ENCODE results near the gene ST6GALNAC4. TPM values are rescaled to one million over a fixed set of nuclear protein-coding genes. Genes with fewer than 3 reads are reported as not detected.

Gene ST6GALNAC4
- total and polyA plus RNA-seq, 4 donors = 8.0 to 20.2 (median 19.5) TPM

- Histone ChIP-seq H3K27me3 (ENCODE audit: control insufficient read depth, insufficient read depth, low read length) (no peaks in the 10 kb centered on the region), H3K27ac (ENCODE audit: low read depth, low read length) (no peak overlapping the region), H3K9me3 (ENCODE audit: control insufficient read depth, insufficient read depth, low read length) (no peaks in the 10 kb centered on the region), H3K4me1 (ENCODE audit: control insufficient read depth, insufficient read depth, low read length) (peaks cover 38% of the 10 kb centered on the region), H3K36me3 (ENCODE audit: control insufficient read depth, insufficient read depth, low read length) (peaks cover 6% of the 10 kb centered on the region), H3K4me3 (ENCODE audit: low read depth, low read length) (no peak overlapping the region)
- no peak for DNase-seq (ENCODE audit: low read depth in 4 of 6, low spot score in 6 of 6)
- WGBS (ENCODE audit: insufficient coverage) = 94% methylated on average over 8 of the region's 11 CpGs
Measured at GRCh38 chr9:127860779-127861178, 56.1 kb downstream of the ST6GALNAC4 start.

- no peak overlapping the region for H3K27ac ChIP-seq (ENCODE audit: low read depth, low read length)
- 85% methylated on average over 8 of the region's 8 CpGs for WGBS (ENCODE audit: insufficient coverage)
Measured at GRCh38 chr9:127860260-127860659, 56.6 kb downstream of the ST6GALNAC4 start.

GRCh38 chr9:127858041-127858512 lies 58.8 kb downstream of the ST6GALNAC4 start:
- no peaks in the 10 kb centered on the region for H3K9me3 ChIP-seq (ENCODE audit: control insufficient read depth, insufficient read depth, low read length)
- H3K4me3 ChIP-seq (ENCODE audit: low read depth, low read length) = no peak overlapping the region
- DNase-seq (ENCODE audit: low read depth in 4 of 6, low spot score in 6 of 6) = no peak
- H3K27me3 ChIP-seq (ENCODE audit: control insufficient read depth, insufficient read depth, low read length) = no peaks in the 10 kb centered on the region
- H3K36me3 ChIP-seq (ENCODE audit: control insufficient read depth, insufficient read depth, low read length) = no peaks in the 10 kb centered on the region
- no peak overlapping the region for H3K27ac ChIP-seq (ENCODE audit: low read depth, low read length)
- peaks cover 54% of the 10 kb centered on the region for H3K4me1 ChIP-seq (ENCODE audit: control insufficient read depth, insufficient read depth, low read length)
- WGBS (ENCODE audit: insufficient coverage) = 49% methylated on average over 12 of the region's 12 CpGs

More at GRCh38 chr9:127860260-127860659, 56.6 kb downstream of the ST6GALNAC4 start:
- Histone ChIP-seq H3K36me3 (ENCODE audit: control insufficient read depth, insufficient read depth, low read length) (peaks cover 3% of the 10 kb centered on the region), H3K27me3 (ENCODE audit: control insufficient read depth, insufficient read depth, low read length) (no peaks in the 10 kb centered on the region), H3K4me3 (ENCODE audit: low read depth, low read length) (no peak overlapping the region), H3K9me3 (ENCODE audit: control insufficient read depth, insufficient read depth, low read length) (no peaks in the 10 kb centered on the region), H3K4me1 (ENCODE audit: control insufficient read depth, insufficient read depth, low read length) (peaks cover 38% of the 10 kb centered on the region)
- DNase-seq (ENCODE audit: low read depth in 4 of 6, low spot score in 6 of 6) = no peak

Small RNAs within 50 kb of the gene (small RNA-seq; reads per million reads assigned to genes)
- not detected for gene MIR4672 (ENCODE audit: low replicate concordance)

Other genes with a start within 250 kb of the ST6GALNAC4 start
- 10 to 100 TPM in 1 of 2 donors, 1 to 10 TPM in 1; 1.1 to 22.6 TPM for gene CFAP157, start 210.1 kb downstream of the ST6GALNAC4 start, total RNA-seq
- gene CFAP157, start 210.1 kb downstream of the ST6GALNAC4 start, polyA plus RNA-seq (ENCODE audit: insufficient read length in 2 of 2) = 10 to 100 TPM; 27.6 to 28.0 TPM
- 10 to 100 TPM; 11.7 to 19.0 TPM for gene PTRH1, start 201.4 kb downstream of the ST6GALNAC4 start, total RNA-seq
- 10 to 100 TPM; 14.8 to 17.1 TPM for gene PTRH1, start 201.4 kb downstream of the ST6GALNAC4 start, polyA plus RNA-seq (ENCODE audit: insufficient read length in 2 of 2)
- under 1 TPM in 1 of 2 donors, not detected in 1; 0.61 TPM for gene TTC16, start 201.0 kb downstream of the ST6GALNAC4 start, total RNA-seq
- gene TTC16, start 201.0 kb downstream of the ST6GALNAC4 start, polyA plus RNA-seq (ENCODE audit: insufficient read length in 2 of 2) = under 1 TPM; 0.38 to 0.63 TPM
- gene TOR2A, start 181.7 kb downstream of the ST6GALNAC4 start, total RNA-seq = 1 to 10 TPM; 6.2 to 7.7 TPM
- 10 to 100 TPM; 21.8 to 23.5 TPM for gene TOR2A, start 181.7 kb downstream of the ST6GALNAC4 start, polyA plus RNA-seq (ENCODE audit: insufficient read length in 2 of 2)
- gene SH2D3C, start 138.4 kb downstream of the ST6GALNAC4 start, total RNA-seq = 10 to 100 TPM in 1 of 2 donors, 1 to 10 TPM in 1; 9.4 to 11.6 TPM
- 10 to 100 TPM; 23.8 to 29.4 TPM for gene SH2D3C, start 138.4 kb downstream of the ST6GALNAC4 start, polyA plus RNA-seq (ENCODE audit: insufficient read length in 2 of 2)
- gene CDK9, start 131.0 kb downstream of the ST6GALNAC4 start, total RNA-seq = 10 to 100 TPM; 39.8 to 59.7 TPM
- 100 to 1,000 TPM; 119 to 148 TPM for gene CDK9, start 131.0 kb downstream of the ST6GALNAC4 start, polyA plus RNA-seq (ENCODE audit: insufficient read length in 2 of 2)
- gene FPGS, start 114.2 kb downstream of the ST6GALNAC4 start, total RNA-seq = 10 to 100 TPM; 17.8 to 33.7 TPM
- 10 to 100 TPM; 42.2 to 50.1 TPM for gene FPGS, start 114.2 kb downstream of the ST6GALNAC4 start, polyA plus RNA-seq (ENCODE audit: insufficient read length in 2 of 2)
- gene ENG, start 62.4 kb downstream of the ST6GALNAC4 start, total RNA-seq = 10 to 100 TPM in 1 of 2 donors, 1 to 10 TPM in 1; 6.3 to 14.5 TPM
- 10 to 100 TPM; 44.6 to 46.9 TPM for gene ENG, start 62.4 kb downstream of the ST6GALNAC4 start, polyA plus RNA-seq (ENCODE audit: insufficient read length in 2 of 2)
- gene AK1, start 39.4 kb downstream of the ST6GALNAC4 start, total RNA-seq = 100 to 1,000 TPM in 1 of 2 donors, 10 to 100 TPM in 1; 48.0 to 240 TPM
- 100 to 1,000 TPM; 270 to 297 TPM for gene AK1, start 39.4 kb downstream of the ST6GALNAC4 start, polyA plus RNA-seq (ENCODE audit: insufficient read length in 2 of 2)
- gene ST6GALNAC6, start 17.4 kb downstream of the ST6GALNAC4 start, total RNA-seq = 10 to 100 TPM; 24.6 to 58.8 TPM
- 10 to 100 TPM; 68.1 to 68.9 TPM for gene ST6GALNAC6, start 17.4 kb downstream of the ST6GALNAC4 start, polyA plus RNA-seq (ENCODE audit: insufficient read length in 2 of 2)
- gene PIP5KL1, start 13.7 kb upstream of the ST6GALNAC4 start, total RNA-seq = 1 to 10 TPM; 2.7 to 7.3 TPM
- 10 to 100 TPM; 16.4 to 19.1 TPM for gene PIP5KL1, start 13.7 kb upstream of the ST6GALNAC4 start, polyA plus RNA-seq (ENCODE audit: insufficient read length in 2 of 2)
- 10 to 100 TPM; 13.9 to 35.3 TPM for gene DPM2, start 20.8 kb upstream of the ST6GALNAC4 start, total RNA-seq
- gene DPM2, start 20.8 kb upstream of the ST6GALNAC4 start, polyA plus RNA-seq (ENCODE audit: insufficient read length in 2 of 2) = 10 to 100 TPM; 59.2 to 64.0 TPM
- gene EEIG1, start 63.9 kb upstream of the ST6GALNAC4 start, total RNA-seq = 10 to 100 TPM; 15.2 to 27.7 TPM
- 10 to 100 TPM; 71.2 to 96.3 TPM for gene EEIG1, start 63.9 kb upstream of the ST6GALNAC4 start, polyA plus RNA-seq (ENCODE audit: insufficient read length in 2 of 2)
- 10 to 100 TPM in 1 of 2 donors, 1 to 10 TPM in 1; 7.2 to 11.1 TPM for gene NAIF1, start 150.3 kb upstream of the ST6GALNAC4 start, total RNA-seq
- gene NAIF1, start 150.3 kb upstream of the ST6GALNAC4 start, polyA plus RNA-seq (ENCODE audit: insufficient read length in 2 of 2) = 10 to 100 TPM; 11.0 to 13.3 TPM
- gene SLC25A25, start 151.2 kb upstream of the ST6GALNAC4 start, total RNA-seq = 10 to 100 TPM; 28.2 to 34.5 TPM
- gene SLC25A25, start 151.2 kb upstream of the ST6GALNAC4 start, polyA plus RNA-seq (ENCODE audit: insufficient read length in 2 of 2) = 10 to 100 TPM; 39.0 to 47.7 TPM
- 10 to 100 TPM; 39.1 to 47.4 TPM for gene PTGES2, start 210.7 kb upstream of the ST6GALNAC4 start, total RNA-seq
- 10 to 100 TPM; 78.4 to 88.9 TPM for gene PTGES2, start 210.7 kb upstream of the ST6GALNAC4 start, polyA plus RNA-seq (ENCODE audit: insufficient read length in 2 of 2)
- 10 to 100 TPM in 1 of 2 donors, under 1 TPM in 1; 0.28 to 14.1 TPM for gene LCN2, start 232.4 kb upstream of the ST6GALNAC4 start, total RNA-seq
- gene LCN2, start 232.4 kb upstream of the ST6GALNAC4 start, polyA plus RNA-seq (ENCODE audit: insufficient read length in 2 of 2) = under 1 TPM in 1 of 2 donors, not detected in 1; 0.29 TPM
- 100 to 1,000 TPM in 1 of 2 donors, 10 to 100 TPM in 1; 35.6 to 144 TPM for gene BBLN, start 243.2 kb upstream of the ST6GALNAC4 start, total RNA-seq
- gene BBLN, start 243.2 kb upstream of the ST6GALNAC4 start, polyA plus RNA-seq (ENCODE audit: insufficient read length in 2 of 2) = 100 to 1,000 TPM; 203 to 210 TPM

Measured in spinal cord (tissue), 10 donors.